ENCODE measurements around the gene EYA4.
"Not testable (repeated sequence)": the region's sequence is repeated elsewhere in the genome, so short reads cannot be mapped to it uniquely, and the experiment has no call there.

EYA4 gene

DNA sequence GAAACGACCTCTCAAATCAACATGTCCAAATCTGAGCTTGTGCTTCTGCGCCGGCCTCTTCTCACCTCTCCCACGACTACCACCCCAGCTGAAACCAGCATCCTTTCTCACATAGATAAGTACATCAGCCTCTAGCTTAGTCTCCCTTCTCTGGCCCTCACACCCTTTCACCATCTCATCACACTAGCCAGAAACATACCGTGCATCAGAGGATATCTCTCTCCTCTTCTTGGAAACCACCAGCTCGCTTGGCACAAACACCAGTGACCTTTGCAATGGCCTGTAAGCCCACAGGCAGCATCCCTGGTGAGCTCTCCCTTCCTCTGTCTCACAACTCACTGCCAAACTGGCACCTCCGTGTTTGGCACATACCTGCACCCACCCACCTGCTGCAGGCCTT is 291.8 kb downstream of the EYA4 start:
- DNase-seq (ENCODE audit: low spot score): no peak

DNA sequence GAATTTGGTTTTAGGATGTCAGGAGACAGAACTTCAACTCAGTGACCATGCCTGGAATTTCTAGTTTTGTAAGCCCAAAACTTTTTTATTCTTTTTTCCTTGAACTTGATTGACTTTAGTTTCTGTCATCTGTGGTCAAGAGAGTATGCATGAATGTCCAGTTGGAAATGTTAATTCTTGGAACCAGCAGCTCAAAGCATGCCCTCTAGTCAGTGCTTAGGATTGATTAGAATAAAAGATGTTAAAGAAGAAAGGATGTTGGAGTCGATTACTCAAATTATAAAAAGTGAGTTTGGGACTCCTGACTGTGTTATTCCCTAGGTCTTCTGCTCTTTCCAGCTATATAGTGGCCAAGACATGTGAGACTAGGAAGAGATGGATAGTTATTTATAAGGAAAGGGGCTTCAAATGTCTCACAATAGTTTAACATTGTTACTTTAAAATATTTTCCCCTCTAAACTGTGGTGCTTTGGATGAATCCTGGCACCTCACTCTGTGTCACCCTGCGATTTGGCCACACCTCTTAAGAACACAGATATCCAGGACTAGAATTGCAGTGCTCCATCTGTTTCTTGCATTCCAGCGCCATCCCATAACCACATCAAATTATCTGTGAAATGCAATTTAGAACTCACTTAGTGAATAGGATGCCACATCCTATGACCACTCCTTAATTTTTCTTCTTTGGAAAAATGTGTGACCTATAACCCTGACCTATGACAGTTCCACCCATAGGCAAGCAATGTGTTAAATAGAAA is 298.5 kb downstream of the EYA4 start:
- DNase-seq (ENCODE audit: low spot score): no peak

DNA sequence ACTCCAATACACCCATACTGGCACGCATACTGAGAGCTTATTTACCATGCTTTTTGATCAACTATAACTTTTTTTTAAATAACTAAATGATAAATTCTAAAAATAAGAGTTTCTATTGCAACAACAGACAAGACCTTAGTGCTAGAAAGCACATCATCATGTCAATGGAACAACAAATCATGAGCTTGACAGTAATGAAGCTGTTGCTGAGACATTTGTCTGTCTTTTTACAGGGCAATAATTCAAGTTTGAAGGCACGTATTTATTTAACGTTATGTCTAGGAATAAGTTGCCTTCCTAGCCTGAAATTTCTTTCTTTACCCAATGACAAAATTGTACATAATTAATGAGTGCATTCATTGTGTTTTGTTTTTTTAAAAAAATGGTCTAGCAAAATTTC is 299.2 kb downstream of the EYA4 start:
- DNase-seq (ENCODE audit: low spot score): no peak

DNA sequence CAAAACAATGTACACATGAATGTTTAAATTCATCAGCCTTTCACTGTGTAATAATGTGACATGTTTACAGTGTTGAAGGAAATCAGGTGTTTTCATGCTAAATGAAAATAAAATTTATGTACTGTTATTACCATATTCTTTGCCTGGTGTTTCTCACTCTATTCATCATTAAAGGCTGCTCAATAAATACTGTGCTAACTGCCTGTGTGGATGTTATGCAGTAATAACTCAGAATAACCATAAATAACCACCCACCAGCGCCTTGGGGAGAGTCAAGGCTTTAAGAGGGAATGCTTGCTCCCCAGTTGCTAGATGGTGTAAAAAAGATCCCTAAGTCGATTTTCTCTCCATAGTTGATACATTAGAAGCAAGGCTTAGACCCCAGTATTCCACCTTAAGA is 299.9 kb downstream of the EYA4 start:
- no peak for DNase-seq (ENCODE audit: low spot score)

DNA sequence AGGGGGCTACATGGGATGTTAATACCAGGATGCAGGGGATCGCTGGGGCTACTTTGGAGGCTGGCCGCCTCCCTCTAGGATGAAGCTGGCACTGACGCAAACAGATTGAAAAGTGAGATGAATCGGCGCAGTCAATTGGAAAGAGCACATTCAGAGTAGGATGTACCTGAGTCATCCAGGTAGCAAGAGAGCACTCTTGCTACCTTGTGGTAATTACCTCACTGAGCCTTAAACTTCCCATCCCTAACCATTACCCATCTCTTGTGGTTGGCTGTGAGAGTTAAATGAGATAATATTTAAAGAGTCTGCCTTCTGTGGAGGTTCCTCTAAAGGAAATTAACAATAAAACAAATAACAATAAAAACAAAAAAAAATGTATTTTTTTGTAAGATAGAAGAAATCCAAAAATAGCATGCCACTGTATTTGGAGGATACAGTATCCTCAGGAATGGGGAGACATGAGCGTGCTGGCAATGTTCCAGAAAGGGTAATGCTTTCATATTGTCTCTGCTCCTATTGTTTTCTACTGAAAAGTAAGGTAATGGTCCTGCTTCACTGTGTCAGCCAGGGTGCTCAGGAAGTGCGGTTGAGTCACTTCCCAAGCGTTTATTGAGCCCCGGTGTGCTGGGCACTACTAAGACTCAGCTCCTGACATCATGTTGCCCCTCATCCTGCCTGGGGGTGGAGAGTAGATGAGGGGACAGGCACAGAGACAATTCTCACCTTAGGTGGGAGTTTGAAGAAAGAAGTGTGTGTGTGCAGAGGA is 301.1 kb downstream of the EYA4 start:
- DNase-seq (ENCODE audit: low spot score): no peak

DNA sequence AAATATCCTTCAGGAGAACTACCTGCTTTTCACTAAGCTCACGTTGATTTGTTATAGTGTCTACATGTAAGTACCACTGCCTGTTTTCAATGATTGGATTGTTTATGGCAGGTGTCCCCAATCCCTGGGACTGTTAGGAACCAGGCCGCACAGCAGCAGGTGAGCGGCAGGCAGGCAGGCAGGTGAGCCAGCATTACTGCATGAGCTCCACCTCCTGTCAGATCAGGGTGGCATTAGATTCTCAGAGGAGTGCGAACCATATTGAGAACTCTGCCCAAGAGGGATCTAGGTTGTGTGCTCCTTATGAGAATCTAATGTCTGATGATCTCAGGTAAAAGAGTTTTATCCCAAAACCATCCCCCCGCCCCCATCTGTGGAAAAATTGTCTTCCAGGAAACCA is 303.3 kb downstream of the EYA4 start:
- no peak for DNase-seq (ENCODE audit: low spot score)

DNA sequence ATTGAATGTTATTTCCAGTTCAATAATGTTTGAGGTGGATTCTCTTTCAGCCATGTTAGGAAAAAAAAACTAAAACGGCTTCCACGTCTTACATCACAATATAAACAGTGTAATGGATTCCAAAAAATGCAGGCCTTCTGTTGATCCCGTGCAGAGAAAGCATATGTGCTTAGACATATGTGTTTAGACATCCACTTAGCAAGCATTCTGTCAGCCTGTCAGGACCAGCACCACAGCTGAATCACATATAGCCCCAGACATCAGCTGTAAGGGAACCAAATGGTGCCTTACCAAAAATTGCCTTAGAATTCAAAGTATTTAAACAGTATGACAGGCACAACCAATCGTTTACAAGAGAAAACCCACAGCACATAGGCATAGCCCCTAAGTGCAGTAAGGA is 304.9 kb downstream of the EYA4 start:
- DNase-seq (ENCODE audit: low spot score): no peak

DNA sequence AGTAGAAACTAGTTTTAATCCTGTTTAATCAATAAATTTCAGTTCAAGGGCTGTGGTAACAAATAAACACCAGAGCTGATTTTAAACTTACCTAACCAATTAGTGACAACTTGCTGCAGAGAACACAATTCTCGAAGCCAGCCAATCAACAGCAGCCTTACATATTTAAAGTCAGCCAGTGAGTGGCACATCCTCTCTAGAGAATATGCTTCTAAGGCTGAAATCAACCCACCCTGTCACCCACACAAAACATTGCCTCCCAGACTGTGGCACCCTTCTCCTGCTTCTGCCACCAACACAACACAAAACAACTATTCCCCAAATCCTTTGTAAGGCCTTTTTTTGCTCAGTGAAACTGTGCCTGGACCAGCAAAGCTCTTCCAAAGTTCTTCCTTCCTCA is 306.0 kb downstream of the EYA4 start:
- no peak for DNase-seq (ENCODE audit: low spot score)

DNA sequence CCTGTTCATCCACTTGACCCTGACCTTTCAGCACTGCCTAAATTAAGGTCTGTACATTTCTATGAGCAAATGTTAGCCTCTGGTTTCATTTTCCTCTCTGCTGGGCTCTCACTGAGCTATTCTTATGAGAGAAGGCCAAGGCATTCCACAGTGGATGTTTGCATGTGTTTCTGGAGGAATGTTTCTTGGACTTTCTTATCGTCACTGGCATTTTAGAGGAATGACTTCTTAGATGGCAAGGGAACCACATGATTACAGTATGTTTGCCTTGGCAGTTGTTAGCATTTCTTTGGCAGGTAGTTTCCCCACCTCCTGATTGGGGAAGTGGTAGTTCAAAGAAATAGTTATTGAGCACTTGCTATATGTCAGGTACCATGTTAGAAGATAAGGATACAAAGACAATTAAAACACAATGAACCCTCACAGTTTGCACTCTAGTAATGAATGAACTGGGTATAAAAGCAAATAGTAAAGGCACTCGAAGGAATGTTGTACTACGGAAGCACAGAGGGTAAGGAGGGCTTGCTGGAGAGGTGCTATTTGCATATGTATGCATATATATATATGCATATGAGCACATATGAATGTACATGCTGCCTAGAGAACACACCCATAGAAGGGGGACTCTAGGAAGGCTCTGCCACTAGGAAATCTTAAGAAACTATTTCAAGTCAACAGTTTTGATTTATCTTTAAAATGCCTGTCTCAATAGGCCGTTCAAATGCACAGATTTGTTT is 307.4 kb downstream of the EYA4 start:
- DNase-seq (ENCODE audit: low spot score): peak; percentile 57

DNA sequence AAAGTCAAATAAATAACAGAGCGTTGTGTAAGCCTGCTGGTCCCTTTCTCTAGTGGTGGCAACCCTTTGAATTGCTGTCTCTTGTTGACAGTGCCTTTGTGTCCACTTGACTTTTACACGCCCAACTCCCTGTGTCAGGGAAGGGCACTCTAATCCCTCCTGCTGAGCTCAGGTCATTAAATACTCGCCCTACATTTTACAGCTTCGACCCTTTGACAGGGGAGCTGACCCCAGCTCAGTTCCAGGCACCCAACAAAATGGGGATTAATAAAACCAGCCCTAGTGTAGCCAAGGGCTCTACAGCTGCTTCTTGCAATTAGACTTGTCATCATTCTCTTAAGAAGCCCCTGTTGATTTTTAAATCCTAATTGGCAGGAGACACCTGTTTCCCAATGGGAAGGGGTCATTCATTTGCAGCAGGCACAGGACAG is 308.2 kb downstream of the EYA4 start:
- no peak for DNase-seq (ENCODE audit: low spot score)

DNA sequence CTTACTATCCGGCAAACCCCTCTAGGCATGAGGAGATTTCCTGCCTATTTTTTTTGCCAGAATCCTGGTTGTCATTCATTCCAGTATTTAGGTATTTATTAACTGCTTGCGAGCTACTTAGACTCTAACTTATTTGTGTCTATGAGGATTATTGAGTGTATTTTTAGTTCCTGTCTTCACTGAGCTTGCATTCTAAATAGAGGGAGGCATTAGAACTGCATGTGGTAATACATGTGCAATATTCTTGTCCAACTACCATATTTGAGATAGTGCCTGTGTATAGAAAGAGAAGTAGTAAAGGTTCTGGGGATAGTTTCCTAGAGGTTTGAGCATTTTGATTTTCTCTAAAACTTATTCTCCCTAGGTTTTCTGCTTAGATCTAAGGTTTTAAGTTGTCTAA is 308.9 kb downstream of the EYA4 start:
- DNase-seq (ENCODE audit: low spot score): no peak

DNA sequence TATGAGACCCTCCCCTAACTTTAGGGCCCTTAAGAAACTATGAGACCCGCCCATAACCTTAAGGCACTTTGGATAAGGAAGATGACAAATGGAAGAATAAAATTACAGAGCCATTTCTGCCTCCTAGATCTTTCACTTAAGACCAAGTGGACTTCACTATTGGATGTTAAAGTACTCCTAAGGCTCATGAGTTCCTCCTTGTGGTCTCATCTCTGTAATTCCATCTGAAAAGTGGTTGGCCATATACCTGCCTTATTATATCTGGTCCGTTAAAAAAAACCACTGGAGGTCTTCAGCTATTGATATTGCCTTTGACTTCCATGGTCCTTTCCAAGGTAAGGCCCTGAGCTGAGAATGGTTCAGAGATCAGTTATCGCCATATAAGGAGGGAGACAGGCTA is 310.3 kb downstream of the EYA4 start:
- no peak for DNase-seq (ENCODE audit: low spot score)

DNA sequence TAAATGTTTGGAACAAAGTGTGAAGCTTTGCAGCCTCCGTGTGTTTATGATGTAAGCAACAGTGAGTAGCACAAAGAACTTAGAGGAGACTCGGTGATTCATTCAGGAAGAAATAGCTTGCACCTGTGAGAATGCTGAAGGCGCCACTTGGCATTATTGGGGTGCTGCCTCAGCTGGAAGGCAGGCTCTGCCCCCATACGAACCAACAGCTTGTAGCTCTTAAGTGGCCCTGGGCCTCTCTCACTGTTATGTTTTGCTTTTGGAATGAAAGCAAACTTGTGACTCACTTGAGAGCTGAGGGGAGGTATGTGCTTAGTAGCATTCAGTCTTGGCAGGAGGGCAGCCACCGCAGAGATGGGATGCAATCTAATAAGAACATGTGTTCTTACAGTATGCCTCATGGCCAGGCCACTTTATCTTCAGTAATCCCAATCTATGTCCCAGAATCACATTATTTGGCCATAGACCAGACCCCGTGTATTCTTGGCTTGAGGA is 310.7 kb downstream of the EYA4 start:
- DNase-seq (ENCODE audit: low spot score): peak; percentile 89

DNA sequence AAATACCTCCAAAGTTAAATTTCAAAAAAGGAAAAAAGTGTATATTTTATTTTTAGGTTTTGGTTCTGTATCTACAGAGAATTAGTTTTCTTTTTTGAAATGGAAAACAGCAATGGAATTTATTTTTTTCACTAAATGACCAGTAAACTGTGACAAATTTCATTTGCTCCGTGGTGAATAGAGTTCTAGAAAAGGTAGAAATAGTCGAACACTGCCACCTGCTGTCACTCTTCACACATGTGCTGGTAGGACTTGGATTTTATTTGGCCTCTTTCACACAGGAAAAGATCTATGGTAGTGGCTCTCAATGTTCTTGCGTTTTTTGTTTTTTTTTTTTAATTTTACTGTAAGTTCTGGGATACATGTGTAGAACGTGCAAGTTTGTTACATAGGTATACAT is 312.5 kb downstream of the EYA4 start:
- peak; percentile 60 for DNase-seq (ENCODE audit: low spot score)

DNA sequence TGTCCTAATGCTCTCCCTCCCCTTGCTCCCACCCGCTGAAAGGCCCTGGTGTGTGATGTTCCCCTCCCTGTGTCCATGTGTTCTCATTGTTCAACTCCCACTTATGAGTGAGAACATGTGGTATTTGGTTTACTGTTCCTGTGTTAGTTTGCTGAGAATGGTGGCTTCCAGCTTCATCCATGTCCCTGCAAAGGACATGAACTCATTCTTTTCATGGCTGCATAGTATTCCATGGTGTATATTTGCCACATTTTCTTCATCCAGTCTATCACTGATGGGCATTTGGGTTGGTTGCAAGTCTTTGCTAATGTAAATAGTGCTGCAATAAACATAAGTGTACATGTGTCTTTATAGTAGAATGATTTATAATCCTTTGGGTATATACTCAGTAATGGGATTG is 313.0 kb downstream of the EYA4 start:
- not testable (repeated sequence) for DNase-seq (ENCODE audit: low spot score)

DNA sequence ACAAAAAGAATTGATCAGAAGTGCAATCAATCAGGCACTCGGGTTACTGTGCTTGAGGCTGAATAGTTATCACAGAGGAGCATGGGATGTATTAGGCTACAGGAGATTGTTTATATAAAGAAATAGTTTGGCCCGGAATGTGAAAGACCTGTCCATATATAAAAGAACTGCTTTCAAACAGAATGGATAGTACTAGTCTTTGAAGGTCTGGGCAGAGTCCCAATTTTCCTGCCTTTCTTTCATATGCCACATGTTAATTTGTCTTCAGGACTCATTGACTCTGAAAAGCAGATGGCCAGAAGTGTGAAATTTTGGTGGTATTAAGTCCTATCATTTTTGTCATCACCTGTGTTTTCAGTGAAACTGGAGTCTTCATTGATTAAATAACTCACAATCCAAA is 314.5 kb downstream of the EYA4 start:
- DNase-seq (ENCODE audit: low spot score): no peak

DNA sequence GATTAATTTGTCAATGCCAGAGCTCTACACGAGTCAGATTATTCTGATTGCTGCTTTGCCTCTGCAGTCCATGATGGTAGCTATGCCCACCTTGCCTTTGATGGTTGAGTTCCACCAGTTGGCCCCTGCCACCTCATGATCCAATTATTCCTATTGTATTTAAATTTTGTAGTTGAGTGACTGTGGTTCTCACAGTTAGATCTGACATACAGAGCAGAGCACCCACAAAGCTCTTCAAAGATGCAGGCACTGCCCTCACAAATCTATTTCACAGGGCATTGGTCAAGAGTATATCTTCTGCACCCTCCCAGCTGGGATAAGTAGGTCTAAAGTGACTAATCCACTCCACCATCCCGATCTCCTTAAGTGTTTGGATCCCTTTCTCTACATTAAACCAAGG is 318.8 kb downstream of the EYA4 start:
- no peak for DNase-seq (ENCODE audit: low spot score)

DNA sequence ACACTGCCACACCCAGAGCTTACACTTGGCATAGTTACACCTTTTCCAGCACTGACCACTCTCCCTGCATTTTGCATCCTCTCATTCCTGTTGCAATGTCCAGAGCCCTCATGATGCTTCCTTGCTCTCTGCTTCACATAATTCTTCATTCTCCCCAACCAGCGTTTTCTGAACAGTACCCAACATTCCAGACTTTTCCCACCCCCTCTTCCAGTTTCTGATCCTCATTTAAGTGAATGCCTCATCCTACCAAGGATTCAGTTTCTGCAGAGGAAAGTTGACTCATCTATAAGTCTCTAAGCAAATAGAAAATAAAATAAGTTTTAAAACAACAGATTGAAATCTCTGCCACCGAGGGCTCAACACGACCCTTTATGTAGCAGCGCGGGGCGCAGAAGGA is 326.5 kb downstream of the EYA4 start:
- peak; percentile 24 for DNase-seq (ENCODE audit: low spot score)

DNA sequence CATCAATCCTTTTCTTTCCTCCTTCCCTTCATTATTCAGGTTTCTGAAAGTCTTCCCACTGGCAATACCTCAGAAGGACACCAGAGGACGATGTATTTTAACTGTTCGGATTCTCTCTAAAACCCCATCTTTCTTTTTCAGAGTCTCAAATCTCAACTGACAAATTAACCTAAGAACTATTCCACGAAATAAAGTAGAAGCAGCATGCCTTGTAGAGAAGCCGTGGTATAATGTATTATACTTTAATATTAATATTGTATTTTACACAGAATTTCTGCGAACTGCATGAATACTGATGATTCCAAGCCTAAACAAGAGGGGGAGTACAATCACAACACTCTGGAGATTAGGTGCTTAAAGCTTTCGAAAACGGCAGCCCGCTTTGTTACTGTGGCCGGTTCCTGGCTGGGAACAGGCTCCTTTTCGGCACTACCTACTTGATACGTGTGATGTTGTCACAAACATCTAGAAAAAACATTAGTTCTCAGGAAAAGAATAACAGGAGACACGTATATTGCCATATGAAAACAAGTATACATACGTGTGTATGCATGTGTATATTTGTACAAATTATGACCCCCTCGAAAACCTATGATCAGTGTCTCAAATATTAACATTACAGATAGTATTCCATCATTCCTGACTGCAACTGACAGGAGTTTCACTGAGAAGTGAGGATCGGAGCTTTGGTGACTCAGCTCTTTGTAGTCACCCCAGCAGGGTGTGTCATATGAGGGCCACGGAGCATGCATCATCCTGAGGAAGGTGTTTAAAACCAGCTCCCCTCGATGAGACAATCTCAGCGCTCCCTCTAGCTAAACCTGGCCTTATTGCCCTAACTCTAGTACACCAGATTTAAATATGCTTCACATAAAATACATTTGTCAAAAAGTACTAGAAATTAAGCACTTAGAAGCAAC is 328.1 kb downstream of the EYA4 start:
- peak; percentile 75 for DNase-seq (ENCODE audit: low spot score)

DNA sequence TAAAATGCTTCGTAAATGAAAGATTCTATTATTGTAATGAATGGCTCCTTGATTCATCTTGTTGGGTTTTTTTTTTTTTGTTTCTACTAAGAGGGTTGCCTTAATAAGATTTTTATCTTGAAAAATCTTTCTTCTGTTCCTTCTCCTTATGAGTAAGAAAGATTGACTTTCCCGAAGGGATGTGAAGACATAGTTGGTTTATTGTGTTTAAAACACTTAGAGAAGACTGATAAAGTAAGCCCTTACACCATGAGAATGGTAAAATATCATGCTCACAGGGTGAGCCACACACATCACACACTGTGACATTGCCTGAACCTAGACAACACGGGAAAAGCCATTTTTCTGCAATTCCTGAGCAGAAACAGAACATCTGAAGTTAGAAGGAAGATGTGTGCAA is 330.5 kb downstream of the EYA4 start:
- DNase-seq (ENCODE audit: low spot score): no peak

DNA sequence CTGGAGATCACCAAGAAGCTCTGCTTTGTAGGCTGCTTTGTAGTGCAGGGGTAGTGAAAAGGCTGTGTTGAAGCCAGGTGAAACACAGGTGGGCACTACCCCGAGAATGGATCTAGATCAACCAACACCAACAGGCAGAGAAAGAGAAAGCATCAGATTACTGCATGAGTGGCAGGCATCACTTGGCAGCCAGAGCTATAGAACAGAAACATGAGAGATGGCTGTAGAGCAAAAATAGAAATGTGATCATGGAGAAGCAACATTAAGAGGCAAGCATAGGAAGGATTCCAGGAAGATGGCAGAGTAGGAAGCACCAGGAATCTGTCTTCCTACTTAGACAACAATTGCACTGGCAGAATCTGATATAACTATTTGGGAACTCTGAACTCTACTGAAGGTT is 336.7 kb downstream of the EYA4 start:
- no peak for DNase-seq (ENCODE audit: low spot score)
